Measurements from ENCODE around the gene IQSEC3. TPM values are rescaled to one million over a fixed set of nuclear protein-coding genes. Genes with fewer than 3 reads are reported as not detected.

The IQSEC3 gene
- total RNA-seq, 1 experiment from 2014 or later: 0.55 TPM

DNA sequence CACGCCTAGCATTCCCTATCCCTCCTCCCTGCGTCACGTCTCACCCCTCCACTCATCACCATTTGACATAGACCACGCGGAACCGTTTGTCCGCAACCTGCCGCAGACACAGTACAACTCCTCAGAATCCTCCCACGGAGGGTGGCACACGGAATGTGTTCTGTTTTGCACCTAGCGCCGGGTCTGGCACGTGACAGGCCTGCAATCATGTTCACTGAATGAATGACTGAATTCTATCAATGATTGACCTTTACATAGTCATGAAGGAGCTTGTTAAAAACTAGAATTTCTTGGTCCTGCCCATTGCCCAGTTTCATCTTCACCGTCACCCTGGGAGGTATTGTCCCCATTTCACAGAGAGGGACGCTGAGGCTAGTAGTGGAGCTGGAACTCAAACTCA lies 142.7 kb downstream of the IQSEC3 start:
- Mint-ChIP-seq H3K4me1 (peaks cover 31 to 39% of the 10 kb centered on the region in 2 experiments), H3K27ac (no peak overlapping the region), H3K27me3 (ENCODE audit: low read depth) (peaks cover 99% of the 10 kb centered on the region), H3K36me3 (ENCODE audit: insufficient read depth in 1 of 3, low read depth in 3 of 3) (no peaks in the 10 kb centered on the region), H3K9me3 (no peaks in the 10 kb centered on the region; a peak in 2 of 5 replicates), H3K4me3 (no peak overlapping the region)
- Histone ChIP-seq H3K14ac (ENCODE audit: insufficient read depth, low read length) (no peak overlapping the region), H4K8ac (replicated peaks; ENCODE audit: insufficient read length, low read depth, low read length) (no peak overlapping the region), H3K27me3 (ENCODE audit: insufficient read depth, low read length) (peaks cover 6% of the 10 kb centered on the region; the same call in 1 of the 2 replicates), H3K79me1 (ENCODE audit: insufficient read depth, low read depth, low read length, poor library complexity, severe bottlenecking) (no peaks in the 10 kb centered on the region), H2AK5ac (ENCODE audit: insufficient read length, low read length) (no peak overlapping the region), H3K4ac (ENCODE audit: low read depth, low read length) (no peak overlapping the region), H3K18ac (ENCODE audit: insufficient read length, low read depth, low read length) (no peak overlapping the region), H2AFZ (ENCODE audit: low read length) (no peak overlapping the region), H4K5ac (ENCODE audit: insufficient read length, low read depth, low read length) (no peak overlapping the region), H2BK12ac (ENCODE audit: insufficient read length, low read depth, low read length) (no peak overlapping the region), H3K4me1 (ENCODE audit: insufficient read depth, low read length) (0 out of 2 replicates have a peak, but pooled peaks cover 4% of the 10 kb centered on the region), H2BK5ac (ENCODE audit: insufficient read length, low read length) (no peak overlapping the region), H3K79me2 (ENCODE audit: insufficient read depth, low read length) (no peaks in the 10 kb centered on the region), H2BK20ac (ENCODE audit: low read depth, low read length, poor library complexity, severe bottlenecking) (no peak overlapping the region), H2BK120ac (ENCODE audit: low read depth, low read length, poor library complexity, severe bottlenecking) (no peak overlapping the region), H3K23ac (ENCODE audit: insufficient read length, low read depth, low read length) (no peak overlapping the region), H2BK15ac (ENCODE audit: low read depth, low read length) (no peak overlapping the region), H3K9me3 (ENCODE audit: control insufficient read depth, low read depth, low read length) (no peaks in the 10 kb centered on the region), H4K91ac (ENCODE audit: insufficient read length, low read depth, low read length) (no peak overlapping the region), H3K27ac (ENCODE audit: insufficient read length, low read depth, low read length) (no peak overlapping the region), H3T11ph (ENCODE audit: low read length) (no peak overlapping the region), H4K20me1 (ENCODE audit: control insufficient read depth, insufficient read depth, insufficient read length) (no peaks in the 10 kb centered on the region), H3K56ac (ENCODE audit: insufficient read length, low read depth, low read length) (no peak overlapping the region), H3K23me2 (ENCODE audit: insufficient read length, low read depth, low read length, poor library complexity, severe bottlenecking) (peaks cover under 1% of the 10 kb centered on the region), H3K4me2 (ENCODE audit: insufficient read depth, insufficient read length, low read length) (no peak overlapping the region), H3K9ac (ENCODE audit: extremely low read depth, insufficient read length, low read length) (no peak overlapping the region)
- DNase-seq: no peak
- TF ChIP-seq, protein P1, sequence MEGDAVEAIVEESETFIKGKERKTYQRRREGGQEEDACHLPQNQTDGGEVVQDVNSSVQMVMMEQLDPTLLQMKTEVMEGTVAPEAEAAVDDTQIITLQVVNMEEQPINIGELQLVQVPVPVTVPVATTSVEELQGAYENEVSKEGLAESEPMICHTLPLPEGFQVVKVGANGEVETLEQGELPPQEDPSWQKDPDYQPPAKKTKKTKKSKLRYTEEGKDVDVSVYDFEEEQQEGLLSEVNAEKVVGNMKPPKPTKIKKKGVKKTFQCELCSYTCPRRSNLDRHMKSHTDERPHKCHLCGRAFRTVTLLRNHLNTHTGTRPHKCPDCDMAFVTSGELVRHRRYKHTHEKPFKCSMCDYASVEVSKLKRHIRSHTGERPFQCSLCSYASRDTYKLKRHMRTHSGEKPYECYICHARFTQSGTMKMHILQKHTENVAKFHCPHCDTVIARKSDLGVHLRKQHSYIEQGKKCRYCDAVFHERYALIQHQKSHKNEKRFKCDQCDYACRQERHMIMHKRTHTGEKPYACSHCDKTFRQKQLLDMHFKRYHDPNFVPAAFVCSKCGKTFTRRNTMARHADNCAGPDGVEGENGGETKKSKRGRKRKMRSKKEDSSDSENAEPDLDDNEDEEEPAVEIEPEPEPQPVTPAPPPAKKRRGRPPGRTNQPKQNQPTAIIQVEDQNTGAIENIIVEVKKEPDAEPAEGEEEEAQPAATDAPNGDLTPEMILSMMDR (conservative IDR thresholded peaks at IDR 0.05): no peak
- no CpG with 5 or more reads among the region's 15 CpGs for WGBS (ENCODE audit: extremely low coverage, insufficient read length, low lambda C conversion rate)

Data from H9 (cell line).